Activated B cell treated with CpG ODN at 0.5 μM for 24 hours (primary cell): ENCODE measurements around the gene TPGS1. TPM values are rescaled to one million over a fixed set of nuclear protein-coding genes. Genes with fewer than 3 reads are reported as not detected.

Source experiments
- ATAC-seq: fragments of 200-7000 bp; cut with Tn5 transposase; one replicate; pipeline ENCODE4 v1.10.0; 2021; ENCODE audit warnings: low read depth, mild to moderate bottlenecking, moderate library complexity
- CTCF ChIA-PET: fragments of 350-600 bp; sonication (Branson Sonifier 250); formaldehyde crosslinking; loops from one replicate; lab custom pipeline; 2021; ENCODE audit warnings: antibody characterized with exemption; lab: Charles Lee
- POLR2A ChIA-PET: fragments of 350-600 bp; sonication (Branson Sonifier 250); formaldehyde crosslinking; loops from one replicate; lab custom pipeline; 2021; ENCODE audit warnings: antibody characterized with exemption; lab: Charles Lee
- DNase-seq: peaks from one replicate; pipeline ENCODE4 v3.0.0; 2022
- H3K27ac Mint-ChIP-seq: one replicate; pipeline ENCODE4 v1.8.0; 2020; ENCODE audit warnings: mixed read lengths
- H3K27me3 Mint-ChIP-seq: one replicate; pipeline ENCODE4 v1.8.0; 2021; ENCODE audit warnings: mixed read lengths
- H3K36me3 Mint-ChIP-seq: one replicate; pipeline ENCODE4 v1.8.0; 2021; ENCODE audit warnings: low read depth, mixed read lengths
- H3K4me1 Mint-ChIP-seq: one replicate; pipeline ENCODE4 v1.8.0; 2021; ENCODE audit warnings: mixed read lengths
- H3K4me3 Mint-ChIP-seq: one replicate; pipeline ENCODE4 v1.8.0; 2020; ENCODE audit warnings: mild to moderate bottlenecking, mixed read lengths
- H3K9me3 Mint-ChIP-seq: one replicate; pipeline ENCODE4 v1.8.0; 2020; ENCODE audit warnings: mixed read lengths
- intact Hi-C: fragments of 100-400 bp; cut with micrococcal nuclease; formaldehyde crosslinking; loops from one replicate; pipeline ENCODE4 v1.15.1; 2024
- total RNA-seq: library from RNA; stranded (reverse); gene quantifications from 2 replicates; pipeline ENCODE4 v1.2.3, GENCODE V29; 2022
- TF ChIP-seq, protein P1 (sequence below): fragments of 200-600 bp; IDR thresholded peaks from one replicate; pipeline ENCODE4 v1.8.0; 2022; ENCODE audit warnings: antibody characterized with exemption, mild to moderate bottlenecking

Gene TPGS1, protein sequence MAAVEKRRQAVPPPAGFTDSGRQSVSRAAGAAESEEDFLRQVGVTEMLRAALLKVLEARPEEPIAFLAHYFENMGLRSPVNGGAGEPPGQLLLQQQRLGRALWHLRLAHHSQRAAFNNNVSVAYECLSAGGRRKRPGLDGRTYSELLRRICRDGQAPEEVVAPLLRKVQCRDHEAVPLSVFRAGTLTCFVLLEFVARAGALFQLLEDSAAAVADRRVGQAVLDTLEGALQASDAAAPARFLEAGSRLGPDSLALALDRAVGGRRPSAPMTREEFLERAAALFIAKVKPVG
- total RNA-seq: 20.3 and 23.8 TPM in 2 replicates

DNA sequence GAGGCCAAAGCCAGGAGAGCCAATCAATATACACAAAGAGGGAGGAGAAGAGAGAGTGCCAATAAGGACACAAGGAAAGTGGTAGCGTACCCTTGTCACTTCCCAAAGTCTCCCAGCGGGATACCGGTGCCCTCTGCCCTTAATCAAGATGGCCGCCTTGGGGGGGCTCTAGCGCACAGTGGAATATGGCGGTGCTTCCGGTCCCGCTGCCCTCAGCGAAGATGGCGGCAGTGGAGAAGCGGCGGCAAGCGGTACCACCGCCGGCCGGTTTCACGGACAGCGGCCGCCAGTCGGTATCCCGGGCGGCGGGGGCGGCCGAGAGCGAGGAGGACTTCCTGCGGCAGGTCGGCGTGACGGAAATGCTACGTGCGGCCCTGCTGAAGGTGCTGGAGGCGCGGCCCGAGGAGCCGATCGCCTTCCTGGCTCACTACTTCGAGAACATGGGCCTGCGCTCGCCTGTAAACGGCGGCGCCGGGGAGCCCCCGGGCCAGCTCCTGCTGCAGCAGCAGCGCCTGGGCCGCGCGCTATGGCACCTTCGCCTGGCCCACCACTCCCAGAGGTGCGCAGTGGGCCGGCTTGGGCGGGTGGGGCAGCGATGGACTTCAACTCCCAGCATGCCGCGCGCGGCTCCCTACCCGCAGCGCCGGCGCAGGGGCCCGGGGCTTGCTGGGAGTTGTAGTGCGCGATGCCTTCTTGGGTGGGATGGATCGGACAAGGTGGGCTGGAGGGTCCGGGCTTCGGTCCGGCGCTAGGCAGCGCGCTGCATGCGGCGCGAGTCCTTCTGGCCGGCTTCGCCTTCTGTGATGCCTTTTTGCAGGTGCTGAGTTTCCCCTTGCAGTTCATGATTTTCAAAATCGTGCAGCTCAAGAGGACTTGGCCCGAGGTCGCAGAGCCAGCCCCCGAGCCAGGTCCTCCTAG lies at the start of gene TPGS1:
Gene TPGS1, plus strand, starts transcription at position 212 of the 918 bp plus-strand sequence. Its CDS starts 10 bp downstream, at position 222.
- H3K27ac Mint-ChIP-seq: peak within 1 kb of the TSS; percentile 100
- peaks cover 6% of the 10 kb centered on the region for H3K36me3 Mint-ChIP-seq
- ATAC-seq: peak; percentile 62
- H3K27me3 Mint-ChIP-seq: no peaks in the 10 kb centered on the region
- intact Hi-C loops: loop anchor here (1.0 to 10.0 kb wide), 5 partner anchors 18 to 213 kb away; partner anchors contain the start of genes BSG, CDC34, MIER2 and PLPP2
- H3K4me3 Mint-ChIP-seq: peak within 1 kb of the TSS; percentile 95
- peaks cover 47% of the 10 kb centered on the region for H3K4me1 Mint-ChIP-seq
- CTCF ChIA-PET: interaction anchor here (0.5 to 1.8 kb wide), 5 partner anchors 19 to 212 kb away, joined by 3 to 16 read pairs (median 5); partner anchors contain the start of gene CDC34
- TF ChIP-seq, protein P1, sequence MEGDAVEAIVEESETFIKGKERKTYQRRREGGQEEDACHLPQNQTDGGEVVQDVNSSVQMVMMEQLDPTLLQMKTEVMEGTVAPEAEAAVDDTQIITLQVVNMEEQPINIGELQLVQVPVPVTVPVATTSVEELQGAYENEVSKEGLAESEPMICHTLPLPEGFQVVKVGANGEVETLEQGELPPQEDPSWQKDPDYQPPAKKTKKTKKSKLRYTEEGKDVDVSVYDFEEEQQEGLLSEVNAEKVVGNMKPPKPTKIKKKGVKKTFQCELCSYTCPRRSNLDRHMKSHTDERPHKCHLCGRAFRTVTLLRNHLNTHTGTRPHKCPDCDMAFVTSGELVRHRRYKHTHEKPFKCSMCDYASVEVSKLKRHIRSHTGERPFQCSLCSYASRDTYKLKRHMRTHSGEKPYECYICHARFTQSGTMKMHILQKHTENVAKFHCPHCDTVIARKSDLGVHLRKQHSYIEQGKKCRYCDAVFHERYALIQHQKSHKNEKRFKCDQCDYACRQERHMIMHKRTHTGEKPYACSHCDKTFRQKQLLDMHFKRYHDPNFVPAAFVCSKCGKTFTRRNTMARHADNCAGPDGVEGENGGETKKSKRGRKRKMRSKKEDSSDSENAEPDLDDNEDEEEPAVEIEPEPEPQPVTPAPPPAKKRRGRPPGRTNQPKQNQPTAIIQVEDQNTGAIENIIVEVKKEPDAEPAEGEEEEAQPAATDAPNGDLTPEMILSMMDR: no peak
- POLR2A ChIA-PET: interaction anchor here (0.8 to 1.7 kb wide), 7 partner anchors 9 to 744 kb away, joined by 3 to 47 read pairs (median 5); partner anchors contain the start of genes BSG and MADCAM1
- H3K9me3 Mint-ChIP-seq: no peaks in the 10 kb centered on the region
- DNase-seq: peak; percentile 83

- Mint-ChIP-seq H3K4me3 (no peak overlapping the region), H3K9me3 (no peaks in the 10 kb centered on the region), H3K36me3 (no peaks in the 10 kb centered on the region), H3K27me3 (peaks cover 16% of the 10 kb centered on the region), H3K27ac (no peak overlapping the region), H3K4me1 (peaks cover 5% of the 10 kb centered on the region)
- ATAC-seq (no peak), DNase-seq (no peak)
- POLR2A ChIA-PET: no interaction called here
- TF ChIP-seq, protein P1: no peak
- CTCF ChIA-PET: no interaction called here
- intact Hi-C loops: no loop called here
Observed at GRCh38 chr19:457636-458035, 49.7 kb upstream of the TPGS1 start.

DNA sequence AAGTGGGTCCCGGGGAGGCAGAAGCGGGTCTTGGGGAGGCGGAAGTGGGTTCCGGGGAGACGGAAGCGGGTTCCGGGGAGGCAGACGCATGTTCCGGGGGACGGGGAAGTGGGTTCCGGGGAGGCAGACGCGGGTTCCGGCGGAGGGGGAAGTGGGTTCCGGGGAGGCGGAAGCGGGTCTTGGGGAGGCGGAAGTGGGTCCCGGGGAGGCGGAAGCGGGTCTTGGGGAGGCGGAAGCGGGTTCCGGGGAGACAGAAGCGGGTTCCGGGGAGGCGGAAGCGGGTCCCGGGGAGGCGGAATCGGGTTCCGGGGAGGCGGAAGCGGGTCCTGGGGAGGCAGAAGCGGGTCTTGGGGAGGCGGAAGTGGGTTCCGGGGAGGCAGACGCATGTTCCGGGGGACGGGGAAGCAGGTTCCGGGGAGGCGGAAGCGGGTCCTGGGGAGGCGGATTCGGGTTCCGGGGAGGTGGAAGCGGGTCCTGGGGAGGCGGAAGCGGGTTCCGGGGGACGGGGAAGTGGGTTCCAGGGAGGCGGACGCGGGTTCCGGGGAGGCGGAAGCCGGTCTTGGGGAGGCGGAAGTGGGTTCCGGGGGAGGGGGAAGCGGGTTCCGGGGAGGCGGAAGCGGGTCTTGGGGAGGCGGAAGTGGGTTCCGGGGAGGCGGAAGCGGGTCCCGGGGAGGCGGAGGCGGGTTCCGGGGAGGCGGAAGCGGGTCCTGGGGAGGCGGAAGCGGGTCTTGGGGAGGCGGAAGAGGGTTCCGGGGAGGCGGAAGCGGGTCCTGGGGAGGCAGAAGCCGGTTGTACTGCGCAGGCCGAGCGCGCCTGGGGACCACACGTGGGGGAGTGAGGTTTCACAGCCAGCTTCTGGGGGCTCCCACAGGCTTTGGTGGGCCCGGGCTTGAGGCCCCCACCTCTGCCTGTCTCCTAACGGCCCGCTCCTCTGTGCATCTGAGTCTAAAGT lies 48.9 kb upstream of the TPGS1 start:
- DNase-seq: no peak
- Mint-ChIP-seq H3K27me3 (peaks cover 16% of the 10 kb centered on the region), H3K27ac (no peak overlapping the region), H3K4me3 (no peak overlapping the region), H3K36me3 (no peaks in the 10 kb centered on the region), H3K4me1 (peaks cover 5% of the 10 kb centered on the region), H3K9me3 (no peaks in the 10 kb centered on the region)
- intact Hi-C loops: no loop called here
- ChIA-PET CTCF (no interaction called here), POLR2A (no interaction called here)
- no peak for ATAC-seq
- TF ChIP-seq, protein P1: no peak

- POLR2A ChIA-PET: no interaction called here
- Mint-ChIP-seq H3K27me3 (peaks cover 16% of the 10 kb centered on the region), H3K4me1 (peaks cover 5% of the 10 kb centered on the region), H3K27ac (no peak overlapping the region), H3K36me3 (no peaks in the 10 kb centered on the region), H3K9me3 (peaks cover 2% of the 10 kb centered on the region), H3K4me3 (peak overlapping the region; percentile 59)
- no peak for ATAC-seq
- intact Hi-C loops: no loop called here
- DNase-seq: no peak
- CTCF ChIA-PET: no interaction called here
- TF ChIP-seq, protein P1: no peak
Observed at GRCh38 chr19:459724-460511, 47.4 kb upstream of the TPGS1 start.
